GM21717 (cell line): ENCODE results near the gene IRGC.
"Not testable (repeated sequence)": the region's sequence is repeated elsewhere in the genome, so short reads cannot be mapped to it uniquely, and the experiment has no call there.

ENCODE experiments used
- ATAC-seq: cut with Tn5 transposase; IDR thresholded peaks from one replicate; pipeline ENCODE4 v1.9.1; 2021; ENCODE audit warnings: mild to moderate bottlenecking, moderate library complexity; ENCODE audit not compliant: unreplicated experiment

The IRGC gene

DNA sequence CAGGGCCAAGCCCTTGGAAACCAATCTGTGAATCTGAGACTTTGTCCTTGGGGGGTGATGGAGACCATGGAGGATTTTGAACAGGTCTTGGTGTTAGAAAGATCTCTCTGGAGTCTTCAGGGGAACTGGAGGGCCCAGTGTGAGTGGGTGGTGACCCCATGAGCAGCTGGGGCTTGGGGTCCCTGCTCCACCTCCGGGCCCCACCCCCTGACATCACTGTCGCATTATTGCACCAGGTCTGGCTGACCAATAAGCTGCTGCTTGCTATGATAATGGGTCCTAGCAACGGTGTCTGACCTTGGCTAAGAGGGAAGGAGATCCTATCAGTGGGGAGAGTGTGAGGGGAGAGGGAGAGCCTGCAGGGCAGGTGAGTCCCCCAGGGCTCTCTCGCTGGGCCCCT is at the start of gene IRGC:
TSS of gene IRGC (plus strand) at position 301 of the 400 bp plus-strand sequence. CDS start 2,483 bp downstream, outside the sequence.
- ATAC-seq = no peak

- no peak for ATAC-seq
Observed at GRCh38 chr19:43667126-43667875, 48.6 kb upstream of the IRGC start.

- no peak for ATAC-seq
Observed at GRCh38 chr19:43667876-43668405, 47.9 kb upstream of the IRGC start.

GRCh38 chr19:43668406-43669109 is 47.3 kb upstream of the IRGC start:
- peak; percentile 79 for ATAC-seq

DNA sequence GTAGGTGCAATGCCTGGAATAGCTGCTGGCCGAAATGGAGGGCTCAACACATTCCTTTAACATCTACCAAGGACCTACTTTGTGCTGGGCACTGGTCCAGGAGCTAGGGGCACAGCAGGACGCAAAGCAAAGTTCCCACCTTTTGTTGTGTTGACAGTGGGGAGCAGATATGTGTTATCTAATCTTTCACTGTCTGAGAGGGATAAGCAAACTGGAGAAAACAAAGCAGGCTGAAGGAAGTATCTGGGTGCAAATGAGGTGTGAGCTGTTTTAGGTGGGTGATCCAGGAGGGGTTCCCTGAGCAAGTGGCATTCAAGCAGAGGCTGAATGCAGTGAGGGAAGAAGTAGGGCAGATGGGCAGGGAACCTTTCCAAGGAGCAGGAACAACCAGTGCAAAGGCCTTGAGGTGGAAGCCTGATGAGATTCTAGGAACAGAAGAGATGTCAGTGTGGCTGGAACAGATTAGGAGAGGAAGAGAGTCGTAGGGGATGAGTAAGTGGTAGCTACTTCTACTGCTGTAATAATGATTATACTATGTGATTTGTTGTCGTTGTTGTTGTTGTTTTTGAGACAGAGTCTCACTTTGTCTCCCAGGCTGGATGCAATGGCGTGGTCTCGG is 43.7 kb upstream of the IRGC start:
- no peak for ATAC-seq

GRCh38 chr19:43673637-43674036 is 42.2 kb upstream of the IRGC start:
- no peak for ATAC-seq

DNA sequence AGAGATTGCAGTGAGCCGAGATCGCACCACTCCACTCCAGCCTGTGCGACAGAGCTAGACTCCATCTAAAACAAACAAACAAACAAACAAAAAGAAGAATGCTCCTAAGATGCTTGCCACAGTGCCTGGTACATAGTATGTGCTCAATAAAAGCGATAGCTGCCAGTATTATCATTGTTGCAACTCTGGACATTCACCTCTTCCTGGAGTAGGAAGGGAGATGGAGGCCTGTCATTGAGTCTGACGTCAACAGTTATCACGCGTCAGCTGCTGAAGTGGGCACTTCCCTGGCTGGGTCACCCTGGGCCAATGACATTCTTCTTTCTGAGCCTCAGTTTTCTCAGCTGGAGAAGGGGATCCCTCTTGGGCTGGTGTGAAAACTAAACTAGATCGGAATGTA is 41.7 kb upstream of the IRGC start:
- ATAC-seq = no peak

GRCh38 chr19:43674596-43674995 is 41.3 kb upstream of the IRGC start:
- no peak for ATAC-seq

- no peak for ATAC-seq
Observed at GRCh38 chr19:43675269-43675879, 40.5 kb upstream of the IRGC start.

- no peak for ATAC-seq
Observed at GRCh38 chr19:43675906-43676305, 40.0 kb upstream of the IRGC start.

GRCh38 chr19:43678512-43679261 is 37.2 kb upstream of the IRGC start:
- no peak for ATAC-seq

DNA sequence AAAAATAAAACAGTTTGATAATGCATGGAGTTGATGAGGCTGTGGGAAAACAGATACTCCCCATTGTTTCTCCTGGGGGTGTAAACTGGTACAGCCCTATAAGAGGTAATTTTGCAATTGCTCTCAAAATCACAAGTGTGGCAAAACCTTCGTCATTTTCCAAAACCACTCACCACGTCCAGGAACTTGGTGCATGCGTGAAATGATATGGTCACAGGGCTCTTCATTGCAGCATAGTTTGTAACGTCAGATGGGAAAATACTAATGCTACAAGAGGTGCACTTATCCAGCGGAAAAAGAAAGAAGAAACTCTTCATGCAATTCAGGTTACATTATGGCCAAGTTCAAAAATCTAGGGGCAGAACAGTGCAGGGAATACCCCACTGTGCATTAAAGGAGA is 34.1 kb upstream of the IRGC start:
- no peak for ATAC-seq

DNA sequence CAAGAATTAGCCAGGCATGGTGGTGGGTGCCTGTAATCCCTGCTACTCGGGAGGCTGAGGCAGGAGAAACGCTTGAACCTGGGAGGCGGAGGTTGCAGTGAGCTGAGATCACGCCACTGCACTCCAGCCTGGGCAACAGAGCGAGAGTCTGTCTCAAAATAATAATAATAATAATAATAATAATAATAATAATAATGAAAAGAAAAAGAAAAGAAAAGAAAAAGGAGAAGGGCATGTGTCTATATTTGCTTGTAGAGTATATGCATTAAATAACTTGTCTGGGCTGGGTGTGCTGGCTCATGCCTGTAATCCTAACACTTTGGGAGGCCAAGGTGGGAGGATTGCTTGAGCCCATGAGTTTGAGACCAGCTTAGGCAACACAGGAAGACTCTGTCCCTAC is 33.6 kb upstream of the IRGC start:
- not testable (repeated sequence) for ATAC-seq

DNA sequence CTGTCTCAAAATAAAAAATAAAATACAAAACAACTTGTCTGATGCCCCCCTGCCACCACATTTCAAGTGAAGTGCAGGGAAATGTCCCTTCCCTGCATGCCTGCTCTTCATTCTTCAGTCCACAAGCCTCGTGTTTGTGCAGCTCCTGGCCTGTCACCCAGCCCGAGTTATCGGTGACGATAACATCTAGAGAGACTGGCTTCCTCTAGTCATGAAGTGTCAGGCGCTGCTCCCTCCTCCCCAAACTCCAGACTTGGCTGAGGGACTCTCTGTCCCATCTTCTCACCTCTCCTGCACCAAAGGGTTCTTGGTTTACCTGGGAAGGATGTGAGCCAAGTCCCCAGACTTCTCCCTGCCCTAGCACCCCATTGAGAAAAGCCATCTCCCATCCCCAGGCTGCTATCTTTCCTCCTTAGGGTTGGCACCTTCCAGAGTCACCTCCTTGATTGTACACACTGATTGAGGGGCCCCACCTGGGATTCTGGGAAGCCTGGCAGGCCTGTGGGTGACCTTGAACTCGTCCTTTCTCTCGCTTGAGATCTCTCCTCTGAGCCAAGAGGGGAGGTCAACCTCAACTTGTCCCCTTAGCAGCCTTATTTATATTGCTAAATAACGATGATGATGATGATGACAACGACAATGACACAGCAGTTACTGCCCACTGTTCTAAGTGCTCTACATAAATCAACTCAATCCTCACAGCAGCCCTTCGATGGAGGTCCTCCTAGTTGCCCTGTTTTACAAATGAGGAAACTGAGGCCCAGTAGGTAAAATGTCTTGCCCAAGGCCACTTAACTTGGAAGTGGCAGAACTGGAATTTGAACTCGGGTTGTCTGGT is 32.8 kb upstream of the IRGC start:
- ATAC-seq = no peak

- ATAC-seq = no peak
Observed at GRCh38 chr19:43683905-43684304, 32.0 kb upstream of the IRGC start.

DNA sequence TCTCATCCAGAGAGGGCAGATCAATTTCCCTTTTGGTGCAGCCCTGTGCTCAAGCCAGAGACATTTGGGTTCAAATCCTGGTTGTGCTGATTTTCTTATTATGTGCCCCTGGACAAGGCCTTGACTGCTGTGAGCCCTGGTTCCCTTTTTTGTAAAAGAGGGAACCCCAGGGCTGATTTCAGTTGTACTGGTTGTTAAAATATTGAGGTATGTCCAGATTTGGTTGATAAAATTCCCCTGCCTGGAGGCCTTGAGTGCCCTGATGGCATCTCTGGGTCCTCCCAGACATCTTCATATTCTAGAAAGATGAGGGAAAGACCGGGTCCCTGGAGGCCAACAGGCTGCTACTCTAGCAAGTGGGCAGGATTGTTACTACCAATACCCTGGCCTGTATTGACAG is 31.6 kb upstream of the IRGC start:
- no peak for ATAC-seq

- ATAC-seq = no peak
Observed at GRCh38 chr19:43687660-43687997, 28.2 kb upstream of the IRGC start.

DNA sequence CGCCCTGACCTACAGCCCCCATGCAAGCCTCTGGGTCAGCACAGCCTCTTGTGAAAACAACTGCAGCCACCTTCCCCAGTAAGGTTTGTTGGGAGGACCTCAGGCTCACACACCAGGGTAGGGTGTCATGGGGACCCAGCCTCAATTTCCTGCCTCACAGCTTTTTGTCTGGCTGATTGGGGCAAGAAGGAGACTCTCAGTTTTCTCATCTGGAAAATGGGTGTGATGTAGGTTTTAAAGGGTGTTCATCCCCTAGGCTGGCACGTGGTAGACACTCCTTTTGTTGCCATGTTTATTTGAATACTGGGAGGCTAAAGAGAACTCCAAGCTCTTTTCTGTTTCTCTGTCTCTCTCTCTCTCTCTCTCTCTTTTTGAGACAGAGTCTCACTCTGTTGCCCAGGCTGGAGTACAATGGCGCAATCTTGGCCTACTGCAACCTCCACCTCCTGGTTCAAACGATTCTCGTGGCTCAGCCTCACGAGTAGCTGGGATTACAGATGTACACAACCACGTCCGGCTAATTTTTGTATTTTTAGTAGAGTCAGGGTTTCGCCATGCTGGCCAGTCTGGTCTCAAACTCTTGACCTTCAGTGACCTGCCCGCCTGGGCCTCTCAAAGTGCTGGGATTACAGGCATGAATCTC is 27.7 kb upstream of the IRGC start:
- ATAC-seq = no peak

- ATAC-seq = no peak
Observed at GRCh38 chr19:43690444-43690843, 25.4 kb upstream of the IRGC start.
